Measurements from ENCODE around the gene CLIP2. TPM values are rescaled to one million over a fixed set of nuclear protein-coding genes. Genes with fewer than 3 reads are reported as not detected.
"Not testable (repeated sequence)": the region's sequence is repeated elsewhere in the genome, so short reads cannot be mapped to it uniquely, and the experiment has no call there.

The CLIP2 gene
- total RNA-seq, 1 experiment from 2014 or later: 21.6 TPM

- Mint-ChIP-seq H3K9me3 (no peaks in the 10 kb centered on the region), H3K4me1 (peaks cover 4 to 7% of the 10 kb centered on the region in 2 experiments; a peak in 2 of 4 replicates), H3K27ac (no peak overlapping the region; a peak in 1 of 7 replicates), H3K36me3 (ENCODE audit: insufficient read depth in 1 of 3, low read depth in 3 of 3) (peaks cover 19 to 33% (median 28%) of the 10 kb centered on the region in 3 experiments), H3K4me3 (no peak overlapping the region), H3K27me3 (ENCODE audit: low read depth) (no peaks in the 10 kb centered on the region)
- no peak overlapping the region for H3K23ac ChIP-seq (ENCODE audit: insufficient read length, low read depth, low read length)
- H3K27me3 ChIP-seq (ENCODE audit: insufficient read depth, low read length): no peaks in the 10 kb centered on the region
- no peaks in the 10 kb centered on the region for H3K4me1 ChIP-seq (ENCODE audit: insufficient read depth, low read length)
- no peaks in the 10 kb centered on the region for H3K23me2 ChIP-seq (ENCODE audit: insufficient read length, low read depth, low read length, poor library complexity, severe bottlenecking)
- H2BK120ac ChIP-seq (ENCODE audit: low read depth, low read length, poor library complexity, severe bottlenecking): no peak overlapping the region
- TF ChIP-seq CTCF (conservative IDR thresholded peaks at IDR 0.05): no peak
- no peak overlapping the region for H3K4ac ChIP-seq (ENCODE audit: low read depth, low read length)
- no peak overlapping the region for H2BK15ac ChIP-seq (ENCODE audit: low read depth, low read length)
- H2BK20ac ChIP-seq (ENCODE audit: low read depth, low read length, poor library complexity, severe bottlenecking): no peak overlapping the region
- no peak overlapping the region for H4K8ac ChIP-seq (replicated peaks; ENCODE audit: insufficient read length, low read depth, low read length)
- no peak overlapping the region for H3K14ac ChIP-seq (ENCODE audit: insufficient read depth, low read length)
- H3K27ac ChIP-seq (ENCODE audit: insufficient read length, low read depth, low read length): no peak overlapping the region
- H2AFZ ChIP-seq (ENCODE audit: low read length): no peak overlapping the region
- no peaks in the 10 kb centered on the region for H4K20me1 ChIP-seq (ENCODE audit: control insufficient read depth, insufficient read depth, insufficient read length)
- no peaks in the 10 kb centered on the region for H3K79me2 ChIP-seq (ENCODE audit: insufficient read depth, low read length)
- WGBS (ENCODE audit: extremely low coverage, insufficient read length, low lambda C conversion rate): no CpG with 5 or more reads among the region's 3 CpGs
- no peaks in the 10 kb centered on the region for H3K9me3 ChIP-seq (ENCODE audit: control insufficient read depth, low read depth, low read length)
- no peak overlapping the region for H3K9ac ChIP-seq (ENCODE audit: extremely low read depth, insufficient read length, low read length)
- no peaks in the 10 kb centered on the region for H3K79me1 ChIP-seq (ENCODE audit: insufficient read depth, low read depth, low read length, poor library complexity, severe bottlenecking)
- H3K4me2 ChIP-seq (ENCODE audit: insufficient read depth, insufficient read length, low read length): no peak overlapping the region
- no peak overlapping the region for H4K5ac ChIP-seq (ENCODE audit: insufficient read length, low read depth, low read length)
- no peak overlapping the region for H4K91ac ChIP-seq (ENCODE audit: insufficient read length, low read depth, low read length)
- no peak overlapping the region for H2AK5ac ChIP-seq (ENCODE audit: insufficient read length, low read length)
- no peak overlapping the region for H3K56ac ChIP-seq (ENCODE audit: insufficient read length, low read depth, low read length)
- no peak overlapping the region for H3T11ph ChIP-seq (ENCODE audit: low read length)
- H2BK12ac ChIP-seq (ENCODE audit: insufficient read length, low read depth, low read length): no peak overlapping the region
- no peak for DNase-seq
- no peak overlapping the region for H3K18ac ChIP-seq (ENCODE audit: insufficient read length, low read depth, low read length)
- H2BK5ac ChIP-seq (ENCODE audit: insufficient read length, low read length): no peak overlapping the region
Observed at GRCh38 chr7:74351836-74352235, 62.6 kb downstream of the CLIP2 start.

GRCh38 chr7:74352551-74353138, 63.4 kb downstream of the CLIP2 start:
- not testable (repeated sequence) for H4K91ac ChIP-seq (ENCODE audit: insufficient read length, low read depth, low read length); H2AK5ac ChIP-seq (ENCODE audit: insufficient read length, low read length); H3K23me2 ChIP-seq (ENCODE audit: insufficient read length, low read depth, low read length, poor library complexity, severe bottlenecking); H2BK12ac ChIP-seq (ENCODE audit: insufficient read length, low read depth, low read length); H4K5ac ChIP-seq (ENCODE audit: insufficient read length, low read depth, low read length); H3K18ac ChIP-seq (ENCODE audit: insufficient read length, low read depth, low read length); H2BK15ac ChIP-seq (ENCODE audit: low read depth, low read length); H3K27ac ChIP-seq (ENCODE audit: insufficient read length, low read depth, low read length); H3K79me1 ChIP-seq (ENCODE audit: insufficient read depth, low read depth, low read length, poor library complexity, severe bottlenecking); H3K27me3 ChIP-seq (ENCODE audit: insufficient read depth, low read length); H3K9ac ChIP-seq (ENCODE audit: extremely low read depth, insufficient read length, low read length); H3K9me3 ChIP-seq (ENCODE audit: control insufficient read depth, low read depth, low read length); H3K4me2 ChIP-seq (ENCODE audit: insufficient read depth, insufficient read length, low read length); H3K4me1 ChIP-seq (ENCODE audit: insufficient read depth, low read length); H3K4ac ChIP-seq (ENCODE audit: low read depth, low read length); H3K79me2 ChIP-seq (ENCODE audit: insufficient read depth, low read length); H2BK20ac ChIP-seq (ENCODE audit: low read depth, low read length, poor library complexity, severe bottlenecking); H2BK5ac ChIP-seq (ENCODE audit: insufficient read length, low read length); H4K20me1 ChIP-seq (ENCODE audit: control insufficient read depth, insufficient read depth, insufficient read length); H3K27ac Mint-ChIP-seq; H2BK120ac ChIP-seq (ENCODE audit: low read depth, low read length, poor library complexity, severe bottlenecking); H3K9me3 Mint-ChIP-seq; H3K27me3 Mint-ChIP-seq (ENCODE audit: low read depth); H4K8ac ChIP-seq (replicated peaks; ENCODE audit: insufficient read length, low read depth, low read length); H3K14ac ChIP-seq (ENCODE audit: insufficient read depth, low read length); H3K4me3 Mint-ChIP-seq; H3K56ac ChIP-seq (ENCODE audit: insufficient read length, low read depth, low read length); DNase-seq; H3K23ac ChIP-seq (ENCODE audit: insufficient read length, low read depth, low read length); H3T11ph ChIP-seq (ENCODE audit: low read length); H2AFZ ChIP-seq (ENCODE audit: low read length); H3K4me1 Mint-ChIP-seq
- WGBS (ENCODE audit: extremely low coverage, insufficient read length, low lambda C conversion rate): no CpG with 5 or more reads among the region's 4 CpGs
- peaks cover 20 to 31% (median 25%) of the 10 kb centered on the region in 3 experiments; a peak in 6 of 7 replicates for H3K36me3 Mint-ChIP-seq (ENCODE audit: insufficient read depth in 1 of 3, low read depth in 3 of 3)

Data from H9 (cell line).